ENCODE results near the gene SNX8.

The SNX8 gene

GRCh38 chr7:2258661-2259365 lies 55.4 kb downstream of the SNX8 start:
- no peak for DNase-seq

DNA sequence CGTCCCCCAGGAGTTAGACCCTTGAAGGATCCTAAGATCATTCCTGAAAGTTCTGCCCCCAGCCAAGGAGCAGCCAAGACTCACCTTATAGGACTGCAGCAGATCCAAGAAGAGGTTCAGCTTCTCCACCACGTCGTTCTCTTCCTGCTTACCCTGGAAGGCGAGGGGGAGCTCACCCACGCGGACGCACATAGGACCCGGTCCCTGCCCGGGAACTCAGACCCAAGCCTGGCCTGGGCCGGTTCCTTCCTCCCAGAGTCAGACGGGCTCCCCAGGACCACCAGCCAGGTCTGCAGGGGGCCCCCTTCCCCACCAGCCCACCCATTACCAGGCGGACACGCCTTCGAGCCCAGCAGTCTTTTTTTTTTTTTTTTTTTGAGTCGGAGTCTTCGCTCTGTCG lies 56.6 kb downstream of the SNX8 start:
- DNase-seq: no peak

DNA sequence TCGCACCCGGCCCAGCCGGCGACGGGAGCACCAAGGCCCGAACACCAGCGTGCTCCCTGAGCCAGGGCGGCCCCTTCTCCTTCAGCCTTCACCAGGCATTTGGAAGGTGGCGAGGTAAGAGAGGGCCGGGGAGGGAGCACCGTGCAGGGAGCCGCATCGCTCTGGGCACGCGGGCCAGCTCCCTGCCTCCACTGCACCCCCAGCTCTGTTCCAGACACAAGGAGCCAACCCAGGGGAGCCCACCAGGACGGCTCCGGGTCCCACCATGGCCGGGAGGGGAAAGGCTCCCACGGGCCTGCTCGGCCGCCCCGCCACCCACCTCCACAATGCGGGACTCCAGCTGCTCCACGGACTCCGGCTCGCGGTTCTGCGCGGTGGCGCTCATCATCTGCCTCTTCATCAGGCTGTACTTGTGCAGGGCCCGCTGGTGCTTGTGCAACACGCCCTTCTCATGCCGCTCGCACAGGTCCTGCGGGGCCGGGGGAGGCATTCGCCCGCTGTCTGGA lies 57.1 kb downstream of the SNX8 start:
- no peak for DNase-seq

GRCh38 chr7:2256306-2257045 lies 57.8 kb downstream of the SNX8 start:
- DNase-seq: no peak

DNA sequence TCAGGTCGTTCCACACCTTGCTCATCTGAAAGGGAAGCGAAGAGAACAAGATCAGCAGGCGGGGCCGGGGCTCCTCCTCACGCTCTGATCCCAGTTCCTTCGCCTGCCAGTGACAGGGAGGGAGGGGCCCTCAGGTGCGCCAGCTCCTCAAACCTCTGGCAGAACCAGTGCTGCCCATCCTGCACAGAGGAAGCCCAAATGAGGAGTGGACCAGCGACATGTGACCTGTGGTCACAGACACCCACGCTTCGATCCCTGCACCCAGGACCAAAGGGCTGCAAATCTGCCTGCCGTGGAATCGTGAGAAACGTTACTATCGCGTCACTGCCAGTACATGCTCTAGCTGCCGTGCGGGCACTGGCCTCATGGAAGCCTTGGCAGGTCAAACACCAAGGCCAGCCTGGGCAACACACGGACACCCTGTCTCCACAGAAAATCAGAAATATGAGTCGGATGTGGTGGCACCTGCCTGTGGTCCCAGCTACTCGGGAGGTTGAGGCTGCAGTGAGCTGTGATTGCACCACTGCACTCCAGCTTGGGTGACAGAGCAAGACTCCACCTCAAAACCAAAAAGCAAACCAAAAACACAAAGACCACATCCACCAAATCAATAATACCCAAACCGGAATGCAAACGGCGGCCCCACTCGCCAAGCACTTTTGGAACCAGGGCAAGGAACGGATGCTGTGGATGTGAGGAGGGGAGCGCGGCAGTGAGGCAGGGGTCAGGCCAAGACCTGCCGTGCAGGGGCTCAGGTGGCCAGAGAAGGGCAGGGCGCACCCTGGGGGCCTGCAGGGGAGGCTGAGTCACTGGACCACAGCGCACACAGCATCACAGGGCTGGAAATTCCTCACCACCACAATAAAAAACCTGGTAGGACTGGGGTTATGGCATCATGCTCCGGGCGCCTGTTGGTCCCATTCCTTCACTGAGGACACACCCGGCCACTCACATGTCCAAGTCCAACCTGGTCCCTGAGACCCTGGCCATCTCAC lies 58.8 kb downstream of the SNX8 start:
- no peak for DNase-seq

GRCh38 chr7:2254429-2255144 lies 59.7 kb downstream of the SNX8 start:
- no peak for DNase-seq

DNA sequence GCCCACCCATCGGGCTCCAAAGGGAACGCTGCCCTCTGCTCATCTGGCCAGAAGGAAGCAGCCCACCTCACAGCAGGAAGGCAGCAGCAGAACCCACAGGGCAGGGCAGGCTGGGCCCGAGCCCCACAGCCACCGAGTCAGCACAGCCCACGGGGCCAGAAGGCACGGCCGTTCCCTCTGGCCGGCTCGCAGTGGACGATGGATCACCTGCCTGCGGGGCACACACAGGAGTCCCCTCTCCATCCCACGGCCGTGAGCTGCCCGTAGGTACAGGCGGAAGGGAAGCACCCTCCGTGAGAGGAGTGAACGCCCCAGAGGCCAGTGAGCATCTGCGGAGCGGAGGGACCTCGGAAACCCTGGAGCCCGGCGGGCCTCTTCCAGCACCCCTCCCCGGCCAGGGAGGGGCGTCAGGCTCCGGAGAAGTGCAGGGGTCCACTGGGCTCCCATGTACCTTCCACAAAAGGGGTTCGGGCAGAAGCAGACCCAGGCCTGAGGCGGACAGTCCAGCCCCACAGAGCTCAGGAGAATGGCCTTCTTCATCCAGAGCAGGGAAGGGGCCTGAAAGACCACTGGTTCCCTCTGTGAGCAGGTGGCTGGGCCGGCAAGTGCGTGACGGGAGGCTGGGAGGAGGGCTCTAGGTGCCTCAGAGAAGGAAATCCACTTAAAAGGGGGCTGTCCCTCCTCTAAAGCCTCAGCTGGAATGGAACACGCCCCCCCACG lies 60.6 kb downstream of the SNX8 start:
- no peak for DNase-seq

- DNase-seq: no peak
Measured at GRCh38 chr7:2253021-2253420, 61.2 kb downstream of the SNX8 start.

GRCh38 chr7:2251841-2252771 lies 62.1 kb downstream of the SNX8 start:
- DNase-seq: no peak

- DNase-seq: no peak
Measured at GRCh38 chr7:2251381-2251780, 62.9 kb downstream of the SNX8 start.

- DNase-seq: no peak
Measured at GRCh38 chr7:2249744-2250323, 64.4 kb downstream of the SNX8 start.

- no peak for DNase-seq
Measured at GRCh38 chr7:2248984-2249694, 65.1 kb downstream of the SNX8 start.

GRCh38 chr7:2247141-2247995 lies 66.9 kb downstream of the SNX8 start:
- no peak for DNase-seq

GRCh38 chr7:2245883-2246675 lies 68.2 kb downstream of the SNX8 start:
- DNase-seq: no peak

DNA sequence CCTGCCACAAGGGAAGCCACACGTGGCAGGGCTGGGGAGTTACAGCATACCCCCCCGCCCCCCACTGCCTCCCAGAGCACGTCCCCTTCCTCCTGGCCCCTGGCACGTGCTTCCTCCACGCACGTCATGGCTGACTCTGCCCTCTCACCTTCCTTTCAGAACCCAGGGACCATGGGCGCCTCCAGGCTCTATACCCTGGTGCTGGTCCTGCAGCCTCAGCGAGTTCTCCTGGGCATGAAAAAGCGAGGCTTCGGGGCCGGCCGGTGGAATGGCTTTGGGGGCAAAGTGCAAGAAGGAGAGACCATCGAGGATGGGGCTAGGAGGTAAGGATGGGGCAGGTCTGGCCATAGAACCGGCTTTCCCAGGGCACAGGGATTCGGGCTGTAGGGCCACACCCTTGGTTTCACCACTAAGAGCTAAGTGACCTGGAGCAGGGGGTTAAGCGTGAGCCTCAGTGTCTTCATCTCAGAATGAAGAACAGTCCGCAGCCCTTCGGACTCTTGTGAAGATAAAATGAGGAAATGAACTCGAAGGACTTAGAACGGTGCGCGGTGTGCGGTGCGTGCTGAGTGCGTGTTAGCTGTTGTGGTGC lies 69.7 kb downstream of the SNX8 start:
- DNase-seq: no peak

DNA sequence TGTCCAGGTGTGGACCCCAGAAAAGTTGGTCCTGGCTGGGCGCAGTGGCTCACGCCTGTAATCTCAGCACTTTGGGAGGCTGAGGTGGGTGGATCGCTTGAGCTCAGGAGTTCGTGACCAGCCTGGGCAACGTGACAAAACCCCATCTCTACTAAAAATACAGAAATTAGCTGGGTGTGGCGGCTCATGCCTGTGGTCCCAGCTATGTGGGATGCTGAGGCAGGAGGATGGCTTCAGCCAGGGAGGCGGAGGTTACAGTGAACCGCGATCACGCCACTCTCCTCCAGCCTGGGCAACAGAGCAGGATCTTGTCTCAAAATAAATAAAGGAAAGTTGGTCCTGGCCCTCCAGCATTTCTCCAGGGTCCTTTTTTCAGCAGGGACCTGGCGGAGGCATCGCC lies 70.8 kb downstream of the SNX8 start:
- no peak for DNase-seq

Measured in NCI-H2171 treated with DMSO at 0.1 percent for 48 hours (cell line).